Measurements from ENCODE around the gene KCNH5.

Gene KCNH5

GRCh38 chr14:63027719-63028118 lies 17.5 kb downstream of the KCNH5 start:
- Mint-ChIP-seq H3K27me3 (peaks cover 2% of the 10 kb centered on the region), H3K36me3 (ENCODE audit: low read depth) (no peaks in the 10 kb centered on the region), H3K9me3 (peaks cover 3% of the 10 kb centered on the region), H3K4me1 (no peaks in the 10 kb centered on the region), H3K27ac (no peak overlapping the region), H3K4me3 (no peak overlapping the region)
- DNase-seq (no peak), ATAC-seq (no peak)

- Mint-ChIP-seq H3K4me3 (no peak overlapping the region), H3K36me3 (ENCODE audit: low read depth) (no peaks in the 10 kb centered on the region), H3K9me3 (peaks cover 3% of the 10 kb centered on the region), H3K27ac (no peak overlapping the region), H3K4me1 (no peaks in the 10 kb centered on the region), H3K27me3 (peaks cover 2% of the 10 kb centered on the region)
- no peak for DNase-seq
- no peak for ATAC-seq
Measured at GRCh38 chr14:63026491-63026890, 18.8 kb downstream of the KCNH5 start.

- Mint-ChIP-seq H3K9me3 (peaks cover 13% of the 10 kb centered on the region), H3K27me3 (no peaks in the 10 kb centered on the region), H3K36me3 (ENCODE audit: low read depth) (no peaks in the 10 kb centered on the region), H3K4me1 (no peaks in the 10 kb centered on the region), H3K4me3 (no peak overlapping the region), H3K27ac (no peak overlapping the region)
- ATAC-seq (no peak), DNase-seq (no peak)
Measured at GRCh38 chr14:63014621-63015020, 30.6 kb downstream of the KCNH5 start.

GRCh38 chr14:63012171-63012570 lies 33.1 kb downstream of the KCNH5 start:
- Mint-ChIP-seq H3K27me3 (no peaks in the 10 kb centered on the region), H3K4me3 (no peak overlapping the region), H3K27ac (no peak overlapping the region), H3K36me3 (ENCODE audit: low read depth) (no peaks in the 10 kb centered on the region), H3K9me3 (peaks cover 3% of the 10 kb centered on the region), H3K4me1 (no peaks in the 10 kb centered on the region)
- DNase-seq: no peak
- no peak for ATAC-seq

GRCh38 chr14:63011623-63012022 lies 33.6 kb downstream of the KCNH5 start:
- ATAC-seq (no peak), DNase-seq (no peak)
- peaks cover 3% of the 10 kb centered on the region for H3K9me3 Mint-ChIP-seq
- no peaks in the 10 kb centered on the region for H3K27me3 Mint-ChIP-seq
- no peaks in the 10 kb centered on the region for H3K4me1 Mint-ChIP-seq
- H3K27ac Mint-ChIP-seq: no peak overlapping the region
- H3K36me3 Mint-ChIP-seq (ENCODE audit: low read depth): no peaks in the 10 kb centered on the region
- no peak overlapping the region for H3K4me3 Mint-ChIP-seq

GRCh38 chr14:63009495-63009894 lies 35.8 kb downstream of the KCNH5 start:
- ATAC-seq (no peak), DNase-seq (no peak)
- H3K27me3 Mint-ChIP-seq: no peaks in the 10 kb centered on the region
- H3K36me3 Mint-ChIP-seq (ENCODE audit: low read depth): no peaks in the 10 kb centered on the region
- peaks cover 3% of the 10 kb centered on the region for H3K9me3 Mint-ChIP-seq
- H3K27ac Mint-ChIP-seq: no peak overlapping the region
- no peak overlapping the region for H3K4me3 Mint-ChIP-seq
- no peaks in the 10 kb centered on the region for H3K4me1 Mint-ChIP-seq

- DNase-seq: no peak
- Mint-ChIP-seq H3K36me3 (ENCODE audit: low read depth) (no peaks in the 10 kb centered on the region), H3K27ac (no peak overlapping the region), H3K4me1 (no peaks in the 10 kb centered on the region), H3K9me3 (peaks cover 3% of the 10 kb centered on the region), H3K27me3 (no peaks in the 10 kb centered on the region), H3K4me3 (no peak overlapping the region)
- no peak for ATAC-seq
Measured at GRCh38 chr14:63006531-63006930, 38.7 kb downstream of the KCNH5 start.

- Mint-ChIP-seq H3K9me3 (no peaks in the 10 kb centered on the region), H3K4me3 (no peak overlapping the region), H3K27me3 (no peaks in the 10 kb centered on the region), H3K36me3 (ENCODE audit: low read depth) (no peaks in the 10 kb centered on the region), H3K27ac (no peak overlapping the region), H3K4me1 (no peaks in the 10 kb centered on the region)
- DNase-seq (no peak), ATAC-seq (no peak)
Measured at GRCh38 chr14:62994096-62994495, 51.2 kb downstream of the KCNH5 start.

- no peak for DNase-seq
- ATAC-seq: no peak
- Mint-ChIP-seq H3K9me3 (no peaks in the 10 kb centered on the region), H3K4me1 (no peaks in the 10 kb centered on the region), H3K4me3 (no peak overlapping the region), H3K27me3 (no peaks in the 10 kb centered on the region), H3K27ac (no peak overlapping the region), H3K36me3 (ENCODE audit: low read depth) (no peaks in the 10 kb centered on the region)
Measured at GRCh38 chr14:62988967-62989366, 56.3 kb downstream of the KCNH5 start.

GRCh38 chr14:62983821-62984220 lies 61.4 kb downstream of the KCNH5 start:
- no peaks in the 10 kb centered on the region for H3K4me1 Mint-ChIP-seq
- no peak for ATAC-seq
- no peaks in the 10 kb centered on the region for H3K36me3 Mint-ChIP-seq (ENCODE audit: low read depth)
- no peaks in the 10 kb centered on the region for H3K27me3 Mint-ChIP-seq
- H3K9me3 Mint-ChIP-seq: peaks cover 5% of the 10 kb centered on the region
- no peak overlapping the region for H3K4me3 Mint-ChIP-seq
- no peak for DNase-seq
- H3K27ac Mint-ChIP-seq: no peak overlapping the region

- H3K27ac Mint-ChIP-seq: no peak overlapping the region
- ATAC-seq (no peak), DNase-seq (no peak)
- H3K36me3 Mint-ChIP-seq (ENCODE audit: low read depth): no peaks in the 10 kb centered on the region
- no peaks in the 10 kb centered on the region for H3K4me1 Mint-ChIP-seq
- H3K27me3 Mint-ChIP-seq: no peaks in the 10 kb centered on the region
- no peak overlapping the region for H3K4me3 Mint-ChIP-seq
- peaks cover 5% of the 10 kb centered on the region for H3K9me3 Mint-ChIP-seq
Measured at GRCh38 chr14:62980693-62981092, 64.6 kb downstream of the KCNH5 start.

- Mint-ChIP-seq H3K27ac (no peak overlapping the region), H3K4me3 (no peak overlapping the region), H3K27me3 (peaks cover 3% of the 10 kb centered on the region), H3K4me1 (no peaks in the 10 kb centered on the region), H3K9me3 (peaks cover 3% of the 10 kb centered on the region), H3K36me3 (ENCODE audit: low read depth) (no peaks in the 10 kb centered on the region)
- DNase-seq (no peak), ATAC-seq (no peak)
Measured at GRCh38 chr14:62957562-62957961, 87.7 kb downstream of the KCNH5 start.

GRCh38 chr14:62956413-62956812 lies 88.8 kb downstream of the KCNH5 start:
- no peaks in the 10 kb centered on the region for H3K4me1 Mint-ChIP-seq
- ATAC-seq: no peak
- no peaks in the 10 kb centered on the region for H3K36me3 Mint-ChIP-seq (ENCODE audit: low read depth)

GRCh38 chr14:62954165-62954564 lies 91.1 kb downstream of the KCNH5 start:
- Mint-ChIP-seq H3K4me1 (no peaks in the 10 kb centered on the region), H3K27me3 (no peaks in the 10 kb centered on the region), H3K9me3 (peaks cover 3% of the 10 kb centered on the region), H3K27ac (no peak overlapping the region), H3K36me3 (ENCODE audit: low read depth) (no peaks in the 10 kb centered on the region), H3K4me3 (no peak overlapping the region)
- ATAC-seq (no peak), DNase-seq (no peak)

More at GRCh38 chr14:62956413-62956812, 88.8 kb downstream of the KCNH5 start:
- Mint-ChIP-seq H3K27me3 (no peaks in the 10 kb centered on the region), H3K27ac (no peak overlapping the region), H3K4me3 (no peak overlapping the region), H3K9me3 (peaks cover 3% of the 10 kb centered on the region)
- no peak for DNase-seq

GRCh38 chr14:62952226-62952625 lies 93.0 kb downstream of the KCNH5 start:
- Mint-ChIP-seq H3K9me3 (peaks cover 3% of the 10 kb centered on the region), H3K4me1 (no peaks in the 10 kb centered on the region), H3K4me3 (no peak overlapping the region), H3K36me3 (ENCODE audit: low read depth) (no peaks in the 10 kb centered on the region), H3K27me3 (no peaks in the 10 kb centered on the region), H3K27ac (no peak overlapping the region)
- DNase-seq (no peak), ATAC-seq (no peak)

GRCh38 chr14:62947301-62947700 lies 98.0 kb downstream of the KCNH5 start:
- Mint-ChIP-seq H3K27ac (no peak overlapping the region), H3K4me3 (no peak overlapping the region), H3K9me3 (no peaks in the 10 kb centered on the region), H3K4me1 (no peaks in the 10 kb centered on the region), H3K36me3 (ENCODE audit: low read depth) (no peaks in the 10 kb centered on the region), H3K27me3 (no peaks in the 10 kb centered on the region)
- DNase-seq (no peak), ATAC-seq (no peak)

Measured in activated naive CD8-positive, alpha-beta T cell treated with anti-CD3 and anti-CD28 coated beads, Interleukin-2, amount 50 U/mL, for 24 hours (primary cell).